Right lobe of liver (tissue), 4 donors: ENCODE data around the gene CD244.

ENCODE experiments used
- POLR2A ChIP-seq: fragments of 450-650 bp; IDR thresholded peaks from one replicate; pipeline ENCODE4 v1.6.1; 2017; ENCODE audit warnings: antibody characterized with exemption, mild to moderate bottlenecking
- TF ChIP-seq, protein P1 (sequence below), 4 donors: fragments of 200-600 bp in 3 of 4; fragments of 450-650 bp in 1 of 4; IDR thresholded peaks; one replicate each; pipeline versions ENCODE4 v1.5.1 to v1.8.0; 2016 to 2022; ENCODE audit warnings: antibody characterized with exemption in 4 of 4, mild to moderate bottlenecking in 2 of 4
- donor health status: DM: no; HTN: no; CAD: no.
- donor health status: DM: no; HTN: no; CAD: no.
- donor health status: DM: no; HTN: yes; CAD: no.

DNA sequence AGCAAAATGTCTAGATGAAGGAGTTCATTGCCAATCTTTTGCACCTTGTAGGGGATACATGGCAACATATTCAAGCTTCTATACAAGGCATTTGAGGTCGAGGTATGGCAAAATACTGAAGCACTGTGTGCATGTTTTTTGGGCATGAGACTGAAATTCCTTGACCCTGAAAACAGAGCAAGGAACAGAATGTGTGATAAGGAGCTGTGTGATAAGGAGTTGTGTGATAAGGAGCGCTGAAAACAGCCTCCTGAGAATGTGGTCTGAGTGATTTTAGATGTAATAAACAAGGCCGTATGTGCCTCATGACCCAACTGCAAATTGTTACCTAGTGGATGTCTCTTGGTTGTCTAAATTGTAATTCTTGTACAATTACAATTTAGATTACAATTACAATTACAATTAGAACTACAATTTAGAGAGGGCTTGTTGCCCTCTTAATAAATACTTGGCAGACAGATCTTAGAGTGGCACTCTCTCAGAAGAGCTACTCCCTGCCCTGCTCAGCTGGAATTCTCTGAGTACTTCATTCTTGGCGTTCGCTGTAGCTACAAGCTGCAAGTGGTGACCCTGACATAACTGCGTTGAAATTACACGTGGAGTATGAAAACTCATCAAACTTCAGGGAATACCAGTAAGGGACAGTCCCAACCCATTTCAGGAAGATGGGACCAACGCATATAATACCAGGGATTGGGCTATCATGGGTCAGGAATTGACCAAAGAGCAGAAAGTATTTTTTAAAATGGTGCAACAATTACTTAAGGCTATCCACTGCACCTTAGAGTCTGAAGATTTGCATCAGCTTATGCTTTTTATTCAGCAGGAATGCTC, 42.3 kb upstream of the CD244 start:
- TF ChIP-seq, protein P1, sequence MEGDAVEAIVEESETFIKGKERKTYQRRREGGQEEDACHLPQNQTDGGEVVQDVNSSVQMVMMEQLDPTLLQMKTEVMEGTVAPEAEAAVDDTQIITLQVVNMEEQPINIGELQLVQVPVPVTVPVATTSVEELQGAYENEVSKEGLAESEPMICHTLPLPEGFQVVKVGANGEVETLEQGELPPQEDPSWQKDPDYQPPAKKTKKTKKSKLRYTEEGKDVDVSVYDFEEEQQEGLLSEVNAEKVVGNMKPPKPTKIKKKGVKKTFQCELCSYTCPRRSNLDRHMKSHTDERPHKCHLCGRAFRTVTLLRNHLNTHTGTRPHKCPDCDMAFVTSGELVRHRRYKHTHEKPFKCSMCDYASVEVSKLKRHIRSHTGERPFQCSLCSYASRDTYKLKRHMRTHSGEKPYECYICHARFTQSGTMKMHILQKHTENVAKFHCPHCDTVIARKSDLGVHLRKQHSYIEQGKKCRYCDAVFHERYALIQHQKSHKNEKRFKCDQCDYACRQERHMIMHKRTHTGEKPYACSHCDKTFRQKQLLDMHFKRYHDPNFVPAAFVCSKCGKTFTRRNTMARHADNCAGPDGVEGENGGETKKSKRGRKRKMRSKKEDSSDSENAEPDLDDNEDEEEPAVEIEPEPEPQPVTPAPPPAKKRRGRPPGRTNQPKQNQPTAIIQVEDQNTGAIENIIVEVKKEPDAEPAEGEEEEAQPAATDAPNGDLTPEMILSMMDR (IDR thresholded peaks at IDR 0.05), result no peak
- no peak for TF ChIP-seq POLR2A
